NK-92 (cell line): Measurements from ENCODE around the gene CCNY.

Experiments
- DNase-seq: peaks from one replicate; lab custom pipeline; 2025; ENCODE audit not compliant: unreplicated experiment; lab: John Stamatoyannopoulos, UW

The CCNY gene

GRCh38 chr10:35552650-35553342 lies 216.5 kb downstream of the CCNY start:
- DNase-seq, result no peak

GRCh38 chr10:35554036-35554435 lies 217.7 kb downstream of the CCNY start:
- DNase-seq, result no peak

- no peak for DNase-seq
These were observed 218.2 kb downstream of the CCNY start for GRCh38 chr10:35554461-35555056.

GRCh38 chr10:35555962-35556930 lies 219.9 kb downstream of the CCNY start:
- DNase-seq, result no peak

GRCh38 chr10:35558276-35558675 lies 222.0 kb downstream of the CCNY start:
- no peak for DNase-seq

- DNase-seq, result no peak
These were observed 223.1 kb downstream of the CCNY start for GRCh38 chr10:35559416-35559815.

- DNase-seq, result no peak
These were observed 225.4 kb downstream of the CCNY start for GRCh38 chr10:35561715-35562114.

GRCh38 chr10:35562427-35562826 lies 226.1 kb downstream of the CCNY start:
- DNase-seq, result no peak

- no peak for DNase-seq
These were observed 227.1 kb downstream of the CCNY start for GRCh38 chr10:35563261-35563891.

- DNase-seq, result no peak
These were observed 228.1 kb downstream of the CCNY start for GRCh38 chr10:35564341-35564968.

- DNase-seq, result no peak
These were observed 229.3 kb downstream of the CCNY start for GRCh38 chr10:35565602-35566081.

- DNase-seq, result no peak
These were observed 231.6 kb downstream of the CCNY start for GRCh38 chr10:35567951-35568350.

GRCh38 chr10:35568483-35569015 lies 232.2 kb downstream of the CCNY start:
- DNase-seq, result no peak

GRCh38 chr10:35569111-35569707 lies 232.9 kb downstream of the CCNY start:
- no peak for DNase-seq

- no peak for DNase-seq
These were observed 233.5 kb downstream of the CCNY start for GRCh38 chr10:35569836-35570235.

- DNase-seq, result no peak
These were observed 234.1 kb downstream of the CCNY start for GRCh38 chr10:35570397-35570796.

- DNase-seq, result no peak
These were observed 236.3 kb downstream of the CCNY start for GRCh38 chr10:35572583-35572982.

GRCh38 chr10:35573796-35574195 lies 237.5 kb downstream of the CCNY start:
- DNase-seq, result no peak

- DNase-seq, result no peak
These were observed 238.6 kb downstream of the CCNY start for GRCh38 chr10:35574924-35575352.

GRCh38 chr10:35575640-35576039 lies 239.3 kb downstream of the CCNY start:
- no peak for DNase-seq
